ENCODE results near the gene TNFRSF12A. TPM values are rescaled to one million over a fixed set of nuclear protein-coding genes. Genes with fewer than 3 reads are reported as not detected.
"Not testable (repeated sequence)": the region's sequence is repeated elsewhere in the genome, so short reads cannot be mapped to it uniquely, and the experiment has no call there.

TNFRSF12A gene
- total and polyA plus RNA-seq, 7 donors, result 69.5 to 889 (median 164) TPM

DNA sequence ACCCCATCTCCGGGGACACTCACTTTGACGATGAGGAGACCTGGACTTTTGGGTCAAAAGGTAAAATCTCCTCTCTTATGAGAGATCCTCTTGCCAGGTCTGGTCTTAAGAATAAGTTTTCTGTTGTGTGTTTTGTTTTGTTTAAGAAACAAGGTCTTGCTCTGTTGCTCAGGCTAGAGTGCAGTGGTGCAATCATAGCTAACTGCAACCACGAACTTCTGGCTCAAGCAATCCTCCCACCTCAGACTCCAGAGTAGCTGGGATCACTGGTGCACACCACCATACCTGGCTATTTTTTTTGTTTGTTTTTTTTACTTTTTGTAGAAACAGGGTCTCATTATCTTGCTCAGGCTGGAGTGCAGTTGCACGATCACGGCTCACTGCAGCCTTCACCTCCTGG lies 30.3 kb downstream of the TNFRSF12A start:
- peaks cover 0 to 40% (median 18%) of the 10 kb centered on the region in 3 donors for H3K27me3 ChIP-seq (ENCODE audit: insufficient read depth in 3 of 3, low read length in 2 of 3)
- TF ChIP-seq CTCF (IDR thresholded peaks at IDR 0.05), result no peak
- ATAC-seq (no peak), DNase-seq (no peak)
- H3K36me3 ChIP-seq (ENCODE audit: insufficient read depth in 1 of 2, low read depth in 1 of 2), result no peaks in the 10 kb centered on the region
- intact Hi-C loops (cut with DNase I), result no loop called here
- no peak overlapping the region for H3K4me3 ChIP-seq
- H3K9me3 ChIP-seq, result no peaks in the 10 kb centered on the region
- H3K27ac ChIP-seq, result no peak overlapping the region
- 70 to 79% (median 71%) methylated on average over 5 of the region's 5 CpGs for WGBS, 3 donors
- H3K4me1 ChIP-seq, result peaks cover 8% of the 10 kb centered on the region

DNA sequence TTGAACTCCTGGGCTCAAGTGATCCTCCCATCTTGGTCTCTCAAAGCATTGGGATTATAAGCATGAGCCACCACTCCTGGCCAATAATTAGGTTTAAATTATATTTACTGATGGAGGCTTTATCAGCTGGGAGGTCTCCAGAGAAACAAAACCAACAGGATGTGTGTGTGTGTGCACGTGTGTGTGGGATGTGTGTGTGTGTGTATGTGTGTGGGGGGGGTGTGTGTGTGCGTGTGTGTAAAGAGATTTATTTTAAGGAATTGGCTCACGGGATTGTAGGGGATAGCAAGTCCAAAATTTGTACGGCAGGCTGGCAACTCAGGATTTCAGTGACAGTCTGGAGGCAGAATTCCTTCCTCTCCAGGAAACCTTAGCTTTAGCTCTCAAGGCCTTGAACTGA lies 30.8 kb downstream of the TNFRSF12A start:
- Histone ChIP-seq H3K4me3 (no peak overlapping the region), H3K27me3 (ENCODE audit: insufficient read depth in 3 of 3, low read length in 2 of 3) (peaks cover 0 to 35% (median 14%) of the 10 kb centered on the region in 3 donors), H3K4me1 (peaks cover 3% of the 10 kb centered on the region), H3K9me3 (no peaks in the 10 kb centered on the region), H3K36me3 (ENCODE audit: insufficient read depth in 1 of 2, low read depth in 1 of 2) (no peaks in the 10 kb centered on the region), H3K27ac (no peak overlapping the region)
- 34 to 47% (median 42%) methylated on average over 4 of the region's 4 CpGs for WGBS, 3 donors
- ATAC-seq (no peak), DNase-seq (no peak)
- intact Hi-C loops (cut with DNase I), result no loop called here
- no peak for TF ChIP-seq CTCF (IDR thresholded peaks at IDR 0.05)

DNA sequence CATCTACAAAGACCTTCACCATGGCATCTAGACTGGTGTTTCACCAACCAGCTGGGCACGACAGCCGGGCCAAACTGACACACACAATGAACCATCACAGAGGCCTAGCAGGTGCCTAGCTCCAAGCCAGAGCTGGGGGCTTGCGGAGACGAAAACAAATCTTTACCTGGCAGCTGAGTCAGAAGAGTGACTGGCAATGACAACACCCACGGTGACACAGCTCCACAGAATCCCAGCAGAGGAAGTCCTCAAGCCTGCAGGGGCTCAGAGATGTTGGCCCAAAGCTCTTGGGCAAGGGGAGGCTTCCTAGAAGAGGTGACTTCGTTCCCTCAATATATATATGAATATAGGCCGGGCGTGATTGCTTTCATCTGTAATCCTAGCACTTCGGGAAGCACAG lies 31.3 kb downstream of the TNFRSF12A start:
- H3K27me3 ChIP-seq (ENCODE audit: insufficient read depth in 3 of 3, low read length in 2 of 3), result peaks cover 0 to 30% (median 11%) of the 10 kb centered on the region in 3 donors
- 51 to 83% (median 67%) methylated on average over 9 of the region's 9 CpGs for WGBS, 3 donors
- no peaks in the 10 kb centered on the region for H3K9me3 ChIP-seq
- no peak for TF ChIP-seq CTCF (IDR thresholded peaks at IDR 0.05)
- H3K36me3 ChIP-seq (ENCODE audit: insufficient read depth in 1 of 2, low read depth in 1 of 2), result no peaks in the 10 kb centered on the region
- no peak overlapping the region for H3K4me3 ChIP-seq
- ATAC-seq, result no peak
- intact Hi-C loops (cut with DNase I), result no loop called here
- H3K4me1 ChIP-seq, result no peaks in the 10 kb centered on the region
- no peak overlapping the region for H3K27ac ChIP-seq
- no peak for DNase-seq

DNA sequence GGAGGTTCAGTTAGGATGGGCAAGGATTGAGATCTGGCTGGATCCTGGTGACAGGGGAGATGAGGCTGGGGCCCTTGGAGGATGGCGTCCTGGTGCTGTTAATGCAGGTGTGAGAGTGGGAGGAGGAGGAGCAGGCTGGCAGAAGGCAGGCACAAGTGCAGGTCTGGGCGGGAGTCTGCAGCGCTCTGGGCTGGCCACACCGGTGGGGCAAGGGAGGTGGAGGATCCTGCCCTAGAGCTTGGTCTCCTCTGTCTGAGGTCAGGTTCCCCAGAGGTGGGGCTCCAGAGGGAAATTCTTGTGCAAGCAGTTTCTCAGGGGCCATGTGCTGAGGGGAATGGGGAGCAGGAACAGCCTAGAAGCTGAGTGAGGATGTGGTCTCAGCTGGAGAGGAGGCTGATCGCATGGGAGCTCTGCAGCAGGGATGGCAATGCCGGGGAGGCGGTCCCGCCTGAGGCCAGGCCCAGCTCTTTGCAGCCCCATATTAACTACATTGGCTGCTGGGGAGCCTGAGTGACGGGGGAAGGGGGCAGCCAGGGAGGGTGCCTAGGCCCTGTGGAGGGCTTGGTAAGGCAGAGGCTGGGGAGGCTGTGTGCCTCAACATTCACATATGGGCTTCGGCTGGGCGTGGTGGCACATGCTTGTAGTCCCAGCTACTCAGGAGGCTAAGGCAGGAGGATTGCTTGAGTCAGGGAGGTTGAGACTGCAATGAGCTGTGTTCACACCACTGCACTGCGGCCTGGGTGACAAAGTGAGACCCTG lies 32.6 kb downstream of the TNFRSF12A start:
- H3K9me3 ChIP-seq; H3K4me3 ChIP-seq; H3K4me1 ChIP-seq; intact Hi-C loops (cut with DNase I); H3K27ac ChIP-seq; DNase-seq; H3K36me3 ChIP-seq (ENCODE audit: insufficient read depth in 1 of 2, low read depth in 1 of 2): not testable (repeated sequence)
- peaks cover 0 to 18% (median 0%) of the 10 kb centered on the region in 3 donors for H3K27me3 ChIP-seq (ENCODE audit: insufficient read depth in 3 of 3, low read length in 2 of 3)
- WGBS, 3 donors, result 78 to 84% (median 78%) methylated on average over 9 to 11 of the region's 12 CpGs
- ATAC-seq, result peak in 2 of 4 donors; percentile 14 to 33

DNA sequence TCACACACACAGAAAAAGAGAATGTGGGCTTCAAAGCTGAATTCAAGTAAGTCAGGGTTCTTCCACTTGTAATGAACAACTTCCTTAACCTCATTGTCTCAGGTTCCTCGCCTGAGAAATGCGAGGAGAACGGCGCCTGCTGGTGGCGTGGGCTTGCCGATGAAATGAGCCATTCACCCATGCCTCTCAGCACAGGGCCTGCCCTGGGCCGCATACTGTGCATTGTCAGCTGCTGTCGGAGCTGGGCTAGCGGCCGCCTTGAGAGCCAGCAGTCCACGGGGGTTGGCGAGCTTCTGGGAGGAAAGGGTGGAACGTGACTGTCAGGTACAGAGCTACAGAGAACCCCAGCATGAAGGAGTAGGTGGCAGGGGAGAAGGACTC lies 33.2 kb downstream of the TNFRSF12A start:
- DNase-seq; H3K9me3 ChIP-seq; H3K27ac ChIP-seq; H3K4me1 ChIP-seq; H3K4me3 ChIP-seq; H3K36me3 ChIP-seq (ENCODE audit: insufficient read depth in 1 of 2, low read depth in 1 of 2); intact Hi-C loops (cut with DNase I); ATAC-seq: not testable (repeated sequence)
- H3K27me3 ChIP-seq (ENCODE audit: insufficient read depth in 3 of 3, low read length in 2 of 3), result peaks cover 0 to 13% (median 0%) of the 10 kb centered on the region in 3 donors
- WGBS, 3 donors, result 86 to 92% (median 88%) methylated on average over 8 to 13 of the region's 13 CpGs

Data from psoas muscle (tissue), 8 donors.